COLO829 (cell line): ENCODE data around the gene FYCO1.

Experiments
- DNase-seq: peaks from one replicate; pipeline ENCODE4 v3.0.0; 2012; ENCODE audit warnings: low spot score

The FYCO1 gene

DNA sequence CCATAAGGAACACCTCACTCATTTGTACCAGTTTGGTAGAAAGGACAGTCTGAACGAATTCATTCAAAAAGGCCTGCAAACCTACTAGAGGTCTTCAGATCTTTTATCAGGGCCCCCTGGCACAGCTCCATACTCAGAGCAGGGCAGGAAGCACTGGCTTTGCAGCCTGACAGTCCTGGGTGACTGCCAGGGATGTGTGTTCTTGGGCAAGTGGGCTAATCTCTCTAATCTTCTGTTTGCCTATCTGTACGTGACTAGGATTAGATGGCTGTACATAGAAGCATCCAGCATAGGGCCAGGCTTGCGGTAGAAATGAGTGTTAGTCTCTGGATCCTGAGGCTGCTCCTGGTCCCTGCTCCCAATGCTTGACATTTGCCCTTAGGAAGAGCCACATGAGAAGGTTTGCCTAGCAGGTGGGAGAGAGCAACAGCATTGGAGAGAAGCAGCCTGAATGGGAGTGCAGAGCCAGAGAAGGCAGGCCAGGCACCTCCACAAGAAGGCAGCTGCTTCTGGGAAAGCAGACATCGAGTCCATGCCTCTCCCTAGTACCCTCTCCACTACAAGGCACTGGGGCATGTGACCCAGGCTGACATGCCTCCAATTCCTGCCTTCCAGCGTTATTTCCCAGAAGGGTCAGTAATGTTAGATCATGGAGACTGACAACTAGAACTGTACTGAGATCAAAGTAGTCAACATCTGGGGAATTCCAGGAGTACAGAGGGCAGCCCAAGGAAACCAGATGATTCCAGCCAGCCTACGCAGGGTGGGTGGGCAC lies 53.4 kb downstream of the FYCO1 start:
- no peak for DNase-seq

GRCh38 chr3:45940781-45941365 lies 54.8 kb downstream of the FYCO1 start:
- no peak for DNase-seq

DNA sequence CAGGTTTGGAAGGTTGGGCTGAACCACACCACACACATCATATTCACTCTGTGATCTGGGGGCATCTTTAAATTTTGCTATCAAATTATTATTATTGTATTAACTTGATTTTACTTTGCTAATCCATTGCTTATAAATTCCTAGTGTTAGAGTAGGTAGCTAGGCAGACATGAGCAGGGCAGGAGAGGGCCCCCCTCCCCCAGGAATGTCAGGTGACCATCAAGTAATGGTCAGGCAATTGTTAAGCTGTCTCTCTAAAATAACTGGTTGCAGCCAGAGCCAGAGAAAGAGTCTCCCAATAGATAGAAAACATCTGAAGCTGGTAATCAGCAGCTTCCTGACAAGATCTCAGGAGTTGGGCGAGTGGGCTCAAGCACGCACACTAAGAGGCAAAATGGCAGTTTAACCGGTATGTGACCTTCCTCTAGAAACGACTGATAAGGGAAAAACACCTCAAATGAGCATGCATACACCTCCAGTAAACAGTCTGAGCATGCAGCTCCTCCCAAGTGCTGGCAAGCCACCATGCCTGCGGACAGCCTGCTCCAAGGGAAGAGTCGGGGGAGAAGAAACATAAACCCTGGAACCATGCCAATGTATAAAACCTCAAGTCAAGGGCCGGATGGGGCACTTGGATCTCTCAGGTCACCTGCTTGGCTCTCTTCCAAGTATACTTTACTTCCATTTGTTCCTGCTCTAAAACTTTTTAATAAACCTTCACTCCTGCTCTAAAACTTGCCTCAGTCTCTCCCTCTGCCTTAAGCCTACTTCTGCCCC lies 55.4 kb downstream of the FYCO1 start:
- no peak for DNase-seq

DNA sequence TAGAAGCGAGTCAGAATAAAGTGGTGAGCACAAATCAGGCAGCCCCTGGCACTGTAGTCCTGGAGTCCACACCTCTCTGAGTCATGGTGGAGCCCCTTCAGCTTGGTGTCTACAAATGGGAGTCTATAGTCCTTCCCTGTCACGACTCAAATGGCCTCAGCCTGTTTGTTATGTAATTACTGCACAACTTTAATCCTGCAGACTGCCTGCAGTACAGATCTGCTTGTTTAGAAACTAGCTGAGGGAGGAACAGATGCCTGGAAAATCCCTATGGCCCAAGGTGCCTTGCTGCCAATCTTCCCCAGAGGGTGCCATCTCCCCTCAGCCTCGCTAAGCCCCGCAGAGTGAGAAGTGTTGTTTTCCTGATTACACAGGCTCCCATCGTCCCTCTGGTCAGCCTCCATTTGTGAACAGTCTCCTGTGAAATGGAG lies 56.3 kb downstream of the FYCO1 start:
- no peak for DNase-seq

GRCh38 chr3:45938864-45939263 lies 56.8 kb downstream of the FYCO1 start:
- DNase-seq, result peak; percentile 77

DNA sequence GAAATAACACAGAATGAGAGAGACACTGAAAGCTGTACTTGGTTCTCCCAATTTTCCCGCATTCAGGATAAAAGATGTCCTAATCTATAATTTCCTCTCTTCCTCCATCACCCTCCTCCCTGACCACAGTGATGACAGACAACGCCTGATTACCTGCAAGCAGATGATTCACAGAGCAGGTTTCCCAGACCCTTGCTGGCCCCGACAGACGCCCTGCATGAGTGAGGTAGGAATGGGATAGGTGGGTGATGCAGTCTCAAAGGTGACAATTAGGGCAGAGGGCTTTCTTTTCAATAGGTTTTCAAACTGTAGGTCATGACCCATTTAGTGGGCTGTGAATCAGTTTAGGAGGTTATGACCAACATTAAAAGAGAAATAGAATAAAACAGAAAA lies 57.6 kb downstream of the FYCO1 start:
- no peak for DNase-seq

- no peak for DNase-seq
Observed at GRCh38 chr3:45937206-45938042, 58.2 kb downstream of the FYCO1 start.

- DNase-seq, result no peak
Observed at GRCh38 chr3:45936261-45936660, 59.4 kb downstream of the FYCO1 start.

DNA sequence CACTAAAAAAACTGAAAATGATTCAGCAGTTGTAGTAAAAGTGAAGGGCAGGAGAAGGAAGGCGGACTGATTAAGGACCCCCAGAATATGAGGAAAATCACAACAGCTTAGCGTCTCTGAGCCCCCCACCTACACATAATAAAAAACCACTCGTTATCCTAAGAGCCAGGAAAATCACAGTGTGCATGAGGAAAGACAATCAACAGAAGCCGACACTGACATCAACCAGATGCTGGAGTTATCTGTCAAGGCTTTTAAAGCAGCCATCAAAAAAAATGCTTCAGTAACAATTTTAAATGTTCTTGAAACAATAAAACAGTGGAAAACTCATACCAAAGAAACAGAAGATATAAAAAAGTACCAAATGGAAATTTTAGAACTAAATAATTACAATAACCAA lies 62.0 kb downstream of the FYCO1 start:
- DNase-seq, result no peak

DNA sequence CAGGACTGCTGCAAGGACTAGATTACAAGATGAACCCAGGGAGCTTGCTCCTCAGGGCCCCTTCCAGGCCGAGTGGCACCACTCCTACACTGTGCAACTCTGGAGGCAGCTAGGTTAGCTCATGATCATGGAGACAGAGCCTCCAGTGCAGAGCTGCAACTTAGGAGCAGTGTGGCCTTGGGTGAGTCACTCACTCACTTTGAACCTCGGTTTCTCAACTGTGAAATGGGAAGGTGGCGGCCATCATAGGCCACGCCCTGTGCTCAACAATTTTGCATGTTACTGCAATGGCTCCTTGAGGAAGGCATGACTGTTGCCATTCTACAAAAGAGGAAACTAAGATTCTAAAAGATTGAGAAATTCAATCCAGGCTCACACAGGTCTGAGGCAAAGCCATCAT lies 63.5 kb downstream of the FYCO1 start:
- DNase-seq, result no peak

DNA sequence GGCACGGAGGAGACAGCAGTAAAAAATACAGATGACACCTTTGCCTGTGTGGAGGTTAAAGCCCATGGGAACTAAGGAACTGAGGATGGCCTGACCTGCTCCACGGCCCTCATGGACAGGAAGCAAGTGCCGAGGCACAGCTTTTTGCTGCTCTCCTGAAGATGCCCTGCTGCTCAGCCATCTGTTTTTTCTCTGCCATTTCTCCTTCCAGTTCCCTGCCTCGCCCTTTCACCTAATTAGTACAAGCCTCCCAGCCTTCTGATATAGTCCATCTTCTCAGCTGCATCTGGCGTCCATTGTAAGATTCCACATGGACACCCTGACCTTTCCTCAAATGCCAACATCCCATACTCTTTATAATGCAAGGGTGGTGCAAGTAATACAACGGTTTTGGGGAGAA lies 64.1 kb downstream of the FYCO1 start:
- DNase-seq, result no peak

DNA sequence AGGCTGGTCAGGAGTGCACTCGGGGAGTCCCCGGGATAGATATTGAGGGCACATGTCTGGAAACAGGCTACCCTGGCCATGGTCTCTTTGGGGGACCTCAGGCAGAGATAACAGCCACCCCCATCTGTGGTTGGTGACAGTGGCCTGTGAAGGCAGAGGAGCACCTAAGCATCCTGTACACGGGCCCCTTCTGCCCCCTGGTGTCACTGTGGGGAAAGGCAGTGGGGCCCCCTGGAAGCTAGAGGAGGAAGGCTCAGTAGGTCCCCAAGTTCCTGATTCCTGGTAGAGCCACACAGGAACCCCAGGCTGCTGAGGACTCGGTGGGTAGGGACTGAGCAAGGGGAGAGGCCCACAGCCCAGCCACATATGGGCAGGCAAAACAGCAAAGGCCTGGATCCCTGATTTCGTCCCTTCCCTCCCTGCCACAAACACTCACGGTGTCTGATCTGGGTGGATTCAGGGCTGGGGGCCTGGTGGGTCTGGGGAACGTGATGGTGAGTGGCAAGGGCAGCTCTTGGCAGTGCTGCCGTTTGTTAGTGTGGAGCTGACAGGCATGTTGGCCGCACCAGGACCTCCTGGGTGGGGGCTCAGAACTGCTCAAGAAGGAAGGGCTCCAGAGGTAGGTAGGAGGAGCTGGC lies 66.5 kb downstream of the FYCO1 start:
- peak; percentile 47 for DNase-seq

GRCh38 chr3:45927881-45928280 lies 67.7 kb downstream of the FYCO1 start:
- DNase-seq, result no peak

- no peak for DNase-seq
Observed at GRCh38 chr3:45923755-45924154, 71.9 kb downstream of the FYCO1 start.

DNA sequence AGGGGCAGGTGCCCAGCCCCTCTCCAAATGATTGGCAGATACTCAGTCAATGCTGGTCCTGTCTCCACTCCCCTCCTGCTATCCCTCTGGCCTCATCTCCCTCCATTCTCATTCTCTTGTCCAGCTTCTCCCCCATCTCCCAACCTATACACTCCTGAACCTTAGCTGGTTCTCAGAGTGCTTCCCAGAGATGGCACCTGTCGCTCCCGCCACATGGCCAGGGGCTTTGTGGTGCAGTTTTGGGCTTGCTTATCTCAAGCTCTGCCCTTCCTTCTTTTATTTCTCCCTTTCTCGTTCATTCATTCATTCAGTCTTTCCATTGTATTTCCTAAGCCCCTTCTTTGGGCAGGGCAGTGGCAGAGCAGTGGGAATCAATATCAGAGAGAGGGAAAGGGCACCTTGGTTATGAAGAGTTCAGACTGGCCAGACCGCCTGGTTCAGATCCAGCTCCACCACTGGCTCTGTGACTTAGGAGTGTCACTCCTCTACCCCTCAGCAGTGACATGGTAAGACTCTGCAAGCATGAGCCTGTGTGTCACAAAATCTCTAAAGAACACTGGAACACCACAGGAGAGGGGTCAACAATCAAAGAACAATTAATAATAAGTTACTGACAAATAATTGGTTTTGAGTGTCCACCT lies 72.6 kb downstream of the FYCO1 start:
- DNase-seq, result no peak

- DNase-seq, result no peak
Observed at GRCh38 chr3:45922039-45922326, 73.6 kb downstream of the FYCO1 start.

DNA sequence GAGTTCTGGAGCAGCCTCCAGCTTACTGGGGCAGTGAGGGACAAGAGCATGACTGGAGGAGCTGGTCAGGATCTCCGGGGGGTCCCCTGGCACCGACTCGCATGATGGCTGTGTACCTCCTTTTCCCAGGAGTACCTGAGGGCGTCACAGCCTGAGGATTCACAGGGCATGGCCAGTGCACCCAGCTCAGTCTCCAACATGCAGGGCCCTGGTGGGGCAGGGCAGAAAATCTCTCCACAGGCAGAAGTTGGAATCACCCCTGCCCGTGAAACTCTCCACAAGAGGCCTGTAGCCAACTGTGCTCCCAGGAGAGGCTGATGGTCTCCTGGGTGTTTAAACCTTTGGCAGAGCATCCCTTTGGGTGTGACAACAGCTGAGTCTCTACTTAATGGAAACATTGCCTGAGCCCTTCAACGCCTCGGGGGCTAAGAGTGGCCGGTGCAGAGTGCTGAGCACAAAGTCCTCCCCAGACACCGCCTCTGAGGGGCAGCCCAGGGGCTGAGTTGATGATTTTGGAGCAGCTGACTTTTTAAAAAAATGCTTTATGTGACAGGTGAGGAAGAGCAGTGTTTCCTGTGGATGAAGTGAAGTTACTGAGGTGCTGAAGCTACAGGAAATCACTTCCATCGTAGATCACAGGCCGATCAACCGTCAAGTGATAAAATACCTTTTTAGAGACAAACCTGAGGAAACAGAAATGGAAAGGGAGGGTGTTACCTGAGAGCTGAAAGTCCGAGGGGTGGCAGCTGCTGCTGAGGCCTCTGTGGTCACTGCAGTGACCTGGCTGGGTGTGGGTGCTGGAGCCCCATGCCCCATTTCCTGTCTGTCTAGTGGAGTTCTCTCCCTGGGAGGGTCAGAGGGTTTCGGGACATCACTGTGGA lies 74.2 kb downstream of the FYCO1 start:
- no peak for DNase-seq

- DNase-seq, result no peak
Observed at GRCh38 chr3:45917146-45917898, 78.3 kb downstream of the FYCO1 start.

- peak; percentile 84 for DNase-seq
Observed at GRCh38 chr3:45915518-45916231, 79.9 kb downstream of the FYCO1 start.
